ENCODE measurements around the gene NKX6-1.

- TF ChIP-seq GATA3 (IDR thresholded peaks at IDR 0.05; ENCODE audit: low read depth, low read length): no peak
- TF ChIP-seq GATA2 (IDR thresholded peaks at IDR 0.05; ENCODE audit: low read depth, low read length): no peak
Observed at GRCh38 chr4:84490663-84491062, 8.4 kb downstream of the NKX6-1 start.
